ENCODE results near the gene MED7. TPM values are rescaled to one million over a fixed set of nuclear protein-coding genes. Genes with fewer than 3 reads are reported as not detected.

MED7 gene, protein sequence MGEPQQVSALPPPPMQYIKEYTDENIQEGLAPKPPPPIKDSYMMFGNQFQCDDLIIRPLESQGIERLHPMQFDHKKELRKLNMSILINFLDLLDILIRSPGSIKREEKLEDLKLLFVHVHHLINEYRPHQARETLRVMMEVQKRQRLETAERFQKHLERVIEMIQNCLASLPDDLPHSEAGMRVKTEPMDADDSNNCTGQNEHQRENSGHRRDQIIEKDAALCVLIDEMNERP
- total RNA-seq (1 to 10 TPM; 4.7 to 7.4 TPM), polyA plus RNA-seq (1 to 10 TPM; 4.1 to 9.2 TPM)

- Histone ChIP-seq H3K9me3 (ENCODE audit: control insufficient read depth in 4 of 4, low read length in 3 of 4) (no peaks in the 10 kb centered on the region), H3K4me3 (ENCODE audit: low read depth in 1 of 3, low read length in 3 of 3) (peak within 1 kb of the TSS; percentile 88 to 92 (median 89)), H3K27ac (ENCODE audit: low read depth in 1 of 2, low read length in 2 of 2) (peak within 1 kb of the TSS; percentile 87 to 91), H3K4me1 (ENCODE audit: control insufficient read depth in 4 of 4, insufficient read depth in 4 of 4, low read length in 3 of 4) (peaks cover 4 to 9% (median 5%) of the 10 kb centered on the region in 4 donors), H3K36me3 (ENCODE audit: control insufficient read depth in 4 of 4, insufficient read depth in 3 of 4, low read depth in 1 of 4, low read length in 3 of 4) (peaks cover 0 to 13% (median 8%) of the 10 kb centered on the region in 4 donors), H3K9ac (ENCODE audit: low read depth in 1 of 2, low read length in 2 of 2) (peak within 1 kb of the TSS; percentile 85 to 86), H3K27me3 (ENCODE audit: control insufficient read depth in 4 of 4, insufficient read depth in 4 of 4, low read length in 3 of 4) (no peaks in the 10 kb centered on the region)
- peak; percentile 90 for DNase-seq (ENCODE audit: low spot score)
- under 1% methylated on average over 48 of the region's 48 CpGs for WGBS
- TF ChIP-seq RAD21 (IDR thresholded peaks at IDR 0.05) (no peak), EGR1 (IDR thresholded peaks at IDR 0.05; ENCODE audit: low read depth in 2 of 2) (peak; percentile 20 to 32), RXRA (IDR thresholded peaks at IDR 0.05) (peak; percentile 8 to 22), YY1 (IDR thresholded peaks at IDR 0.05) (peak; percentile 66), HNF4A (conservative IDR thresholded peaks at IDR 0.05) (no peak), REST (IDR thresholded peaks at IDR 0.05) (peak; percentile 71), TAF1 (conservative IDR thresholded peaks at IDR 0.05) (peak; percentile 81), ZBTB33 (IDR thresholded peaks at IDR 0.05) (peak; percentile 20), JUND (IDR thresholded peaks at IDR 0.05) (peak in 1 of 2 donors; percentile 33), SP1 (IDR thresholded peaks at IDR 0.05) (peak; percentile 87), GABPA (IDR thresholded peaks at IDR 0.05 in 1 of 2, conservative IDR thresholded peaks at IDR 0.05 in 1 of 2) (peak; percentile 94 to 96)
- TF ChIP-seq, protein P1, sequence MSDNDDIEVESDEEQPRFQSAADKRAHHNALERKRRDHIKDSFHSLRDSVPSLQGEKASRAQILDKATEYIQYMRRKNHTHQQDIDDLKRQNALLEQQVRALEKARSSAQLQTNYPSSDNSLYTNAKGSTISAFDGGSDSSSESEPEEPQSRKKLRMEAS (IDR thresholded peaks at IDR 0.05), result no peak
- TF ChIP-seq, protein P2, sequence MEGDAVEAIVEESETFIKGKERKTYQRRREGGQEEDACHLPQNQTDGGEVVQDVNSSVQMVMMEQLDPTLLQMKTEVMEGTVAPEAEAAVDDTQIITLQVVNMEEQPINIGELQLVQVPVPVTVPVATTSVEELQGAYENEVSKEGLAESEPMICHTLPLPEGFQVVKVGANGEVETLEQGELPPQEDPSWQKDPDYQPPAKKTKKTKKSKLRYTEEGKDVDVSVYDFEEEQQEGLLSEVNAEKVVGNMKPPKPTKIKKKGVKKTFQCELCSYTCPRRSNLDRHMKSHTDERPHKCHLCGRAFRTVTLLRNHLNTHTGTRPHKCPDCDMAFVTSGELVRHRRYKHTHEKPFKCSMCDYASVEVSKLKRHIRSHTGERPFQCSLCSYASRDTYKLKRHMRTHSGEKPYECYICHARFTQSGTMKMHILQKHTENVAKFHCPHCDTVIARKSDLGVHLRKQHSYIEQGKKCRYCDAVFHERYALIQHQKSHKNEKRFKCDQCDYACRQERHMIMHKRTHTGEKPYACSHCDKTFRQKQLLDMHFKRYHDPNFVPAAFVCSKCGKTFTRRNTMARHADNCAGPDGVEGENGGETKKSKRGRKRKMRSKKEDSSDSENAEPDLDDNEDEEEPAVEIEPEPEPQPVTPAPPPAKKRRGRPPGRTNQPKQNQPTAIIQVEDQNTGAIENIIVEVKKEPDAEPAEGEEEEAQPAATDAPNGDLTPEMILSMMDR (IDR thresholded peaks at IDR 0.05; ENCODE audit: low read depth, low read length, missing input control), result no peak
Measured at GRCh38 chr5:157142317-157143126, at the start of gene MED7. TSS of gene MED7 (minus strand) at chr5:157142865. CDS start at chr5:157139431, 3,434 bp downstream.
